ENCODE data around the gene RASD2.

RASD2 gene

GRCh38 chr22:35537232-35537631, 3.4 kb upstream of the RASD2 start:
- peak; percentile 31 for DNase-seq
- in situ Hi-C loops (cut with MboI; ENCODE audit: low pct_unique_long_range_greater_than_20kb, low sequenced_read_pairs) = no loop called here

GRCh38 chr22:35538801-35539321, 1.8 kb upstream of the RASD2 start:
- DNase-seq = peak; percentile 40
- in situ Hi-C loops (cut with MboI; ENCODE audit: low pct_unique_long_range_greater_than_20kb, low sequenced_read_pairs) = no loop called here

GRCh38 chr22:35539487-35539886, 1.1 kb upstream of the RASD2 start:
- in situ Hi-C loops (cut with MboI; ENCODE audit: low pct_unique_long_range_greater_than_20kb, low sequenced_read_pairs) = no loop called here

GRCh38 chr22:35539910-35540594, 579 bp upstream of the RASD2 start:
- in situ Hi-C loops (cut with MboI; ENCODE audit: low pct_unique_long_range_greater_than_20kb, low sequenced_read_pairs) = no loop called here
- no peak for DNase-seq

More at GRCh38 chr22:35539487-35539886, 1.1 kb upstream of the RASD2 start:
- no peak for DNase-seq

GRCh38 chr22:35541254-35541748, 670 bp downstream of the RASD2 start:
- no peak for DNase-seq
- in situ Hi-C loops (cut with MboI; ENCODE audit: low pct_unique_long_range_greater_than_20kb, low sequenced_read_pairs) = no loop called here

- in situ Hi-C loops (cut with MboI; ENCODE audit: low pct_unique_long_range_greater_than_20kb, low sequenced_read_pairs) = no loop called here
- no peak for DNase-seq
Measured at GRCh38 chr22:35542157-35542938, 1.7 kb downstream of the RASD2 start.

- in situ Hi-C loops (cut with MboI; ENCODE audit: low pct_unique_long_range_greater_than_20kb, low sequenced_read_pairs) = no loop called here
- DNase-seq = no peak
Measured at GRCh38 chr22:35542939-35543516, 2.4 kb downstream of the RASD2 start.

GRCh38 chr22:35543702-35544101, 3.1 kb downstream of the RASD2 start:
- DNase-seq = no peak
- in situ Hi-C loops (cut with MboI; ENCODE audit: low pct_unique_long_range_greater_than_20kb, low sequenced_read_pairs) = no loop called here

GRCh38 chr22:35544189-35544588, 3.6 kb downstream of the RASD2 start:
- no peak for DNase-seq
- in situ Hi-C loops (cut with MboI; ENCODE audit: low pct_unique_long_range_greater_than_20kb, low sequenced_read_pairs) = no loop called here

- no peak for DNase-seq
- in situ Hi-C loops (cut with MboI; ENCODE audit: low pct_unique_long_range_greater_than_20kb, low sequenced_read_pairs) = no loop called here
Measured at GRCh38 chr22:35544827-35545226, 4.2 kb downstream of the RASD2 start.

GRCh38 chr22:35546886-35547285, 6.3 kb downstream of the RASD2 start:
- in situ Hi-C loops (cut with MboI; ENCODE audit: low pct_unique_long_range_greater_than_20kb, low sequenced_read_pairs) = no loop called here
- no peak for DNase-seq

GRCh38 chr22:35547987-35548721, 7.5 kb downstream of the RASD2 start:
- in situ Hi-C loops (cut with MboI; ENCODE audit: low pct_unique_long_range_greater_than_20kb, low sequenced_read_pairs) = no loop called here
- no peak for DNase-seq

GRCh38 chr22:35548722-35549112, 8.1 kb downstream of the RASD2 start:
- DNase-seq = no peak
- in situ Hi-C loops (cut with MboI; ENCODE audit: low pct_unique_long_range_greater_than_20kb, low sequenced_read_pairs) = no loop called here

GRCh38 chr22:35549328-35549727, 8.7 kb downstream of the RASD2 start:
- in situ Hi-C loops (cut with MboI; ENCODE audit: low pct_unique_long_range_greater_than_20kb, low sequenced_read_pairs) = no loop called here
- DNase-seq = no peak

GRCh38 chr22:35551549-35552177, 11.0 kb downstream of the RASD2 start:
- DNase-seq = no peak
- in situ Hi-C loops (cut with MboI; ENCODE audit: low pct_unique_long_range_greater_than_20kb, low sequenced_read_pairs) = no loop called here

- peak; percentile 70 for DNase-seq
Measured at GRCh38 chr22:35552196-35552842, 11.7 kb downstream of the RASD2 start.

GRCh38 chr22:35552846-35553245, 12.2 kb downstream of the RASD2 start:
- DNase-seq = no peak
- in situ Hi-C loops (cut with MboI; ENCODE audit: low pct_unique_long_range_greater_than_20kb, low sequenced_read_pairs) = no loop called here

More at GRCh38 chr22:35552196-35552842, 11.7 kb downstream of the RASD2 start:
- in situ Hi-C loops (cut with MboI; ENCODE audit: low pct_unique_long_range_greater_than_20kb, low sequenced_read_pairs) = no loop called here

- no peak for DNase-seq
Measured at GRCh38 chr22:35553341-35553740, 12.7 kb downstream of the RASD2 start.

More at GRCh38 chr22:35553341-35553740, 12.7 kb downstream of the RASD2 start:
- in situ Hi-C loops (cut with MboI; ENCODE audit: low pct_unique_long_range_greater_than_20kb, low sequenced_read_pairs) = no loop called here

Measured in KBM-7 (cell line).